DND-41 (cell line): ENCODE data around the gene BMP7.

ENCODE experiments used
- ATAC-seq: fragments of 200-7000 bp; cut with Tn5 transposase; 3 replicates; pipeline ENCODE4 v1.9.1; 2021; ENCODE audit warnings: low read depth; ENCODE audit not compliant: insufficient read depth
- DNase-seq: peaks from one replicate; pipeline ENCODE4 v3.0.0-alpha.2; 2020
- H2AFZ ChIP-seq: 2 replicates; pipeline ENCODE4 v1.6.0; 2012; ENCODE audit warnings: low read depth, low read length
- H3K27ac ChIP-seq: 2 replicates; pipeline ENCODE4 v1.5.1; 2012; ENCODE audit warnings: low read length, inconsistent platforms
- H3K27me3 ChIP-seq: fragments of 200-600 bp; sonication (generic); 2 replicates; pipeline ENCODE4 v1.6.0; 2012; ENCODE audit warnings: low read length, mild to moderate bottlenecking, inconsistent platforms; ENCODE audit not compliant: insufficient read depth, poor library complexity
- H3K36me3 ChIP-seq: 2 replicates; pipeline ENCODE4 v1.5.1; 2012; ENCODE audit warnings: low read length, inconsistent platforms; ENCODE audit not compliant: insufficient read depth
- H3K4me1 ChIP-seq: 2 replicates; pipeline ENCODE4 v1.5.1; 2012; ENCODE audit warnings: mild to moderate bottlenecking, low read length; ENCODE audit not compliant: insufficient read depth
- H3K4me2 ChIP-seq: 2 replicates; pipeline ENCODE4 v1.6.0; 2012; ENCODE audit warnings: mild to moderate bottlenecking, moderate library complexity, low read length, inconsistent platforms; ENCODE audit not compliant: insufficient read depth
- H3K4me3 ChIP-seq, 2 experiments: fragments of 200-600 bp in 1 of 2; shearing (Covaris generic) in 1 of 2; 2 replicates each; pipeline ENCODE4 v1.5.1; 2012 to 2016; ENCODE audit warnings: inconsistent platforms in 2 of 2, low read length in 2 of 2, mild to moderate bottlenecking in 2 of 2, low read depth in 1 of 2, moderate library complexity in 1 of 2
- H3K79me2 ChIP-seq: 2 replicates; pipeline ENCODE4 v1.6.0; 2012; ENCODE audit warnings: low read length, inconsistent platforms; ENCODE audit not compliant: insufficient read depth
- H3K9ac ChIP-seq: 2 replicates; pipeline ENCODE4 v1.6.0; 2012; ENCODE audit warnings: low read depth, mild to moderate bottlenecking, inconsistent platforms, low read length, moderate library complexity
- H3K9me3 ChIP-seq: 2 replicates; pipeline ENCODE4 v1.5.1; 2012; ENCODE audit warnings: low read length, moderate library complexity, mild to moderate bottlenecking, inconsistent platforms; ENCODE audit not compliant: insufficient read depth, severe bottlenecking
- H4K20me1 ChIP-seq: 2 replicates; pipeline ENCODE4 v1.6.0; 2012; ENCODE audit warnings: low read length; ENCODE audit not compliant: insufficient read depth
- EZH2 ChIP-seq: IDR thresholded peaks from 3 replicates; pipeline ENCODE4 v1.6.1; 2012; ENCODE audit warnings: borderline replicate concordance, low read depth, mild to moderate bottlenecking, moderate library complexity, low read length, inconsistent platforms; ENCODE audit not compliant: severe bottlenecking
- TF ChIP-seq, protein P1 (sequence below): IDR thresholded peaks from 2 replicates; pipeline ENCODE4 v1.5.1; 2012; ENCODE audit warnings: borderline replicate concordance, low read length, moderate library complexity, mild to moderate bottlenecking; ENCODE audit not compliant: poor library complexity, severe bottlenecking; ENCODE audit errors: extremely low read depth

BMP7 gene

DNA sequence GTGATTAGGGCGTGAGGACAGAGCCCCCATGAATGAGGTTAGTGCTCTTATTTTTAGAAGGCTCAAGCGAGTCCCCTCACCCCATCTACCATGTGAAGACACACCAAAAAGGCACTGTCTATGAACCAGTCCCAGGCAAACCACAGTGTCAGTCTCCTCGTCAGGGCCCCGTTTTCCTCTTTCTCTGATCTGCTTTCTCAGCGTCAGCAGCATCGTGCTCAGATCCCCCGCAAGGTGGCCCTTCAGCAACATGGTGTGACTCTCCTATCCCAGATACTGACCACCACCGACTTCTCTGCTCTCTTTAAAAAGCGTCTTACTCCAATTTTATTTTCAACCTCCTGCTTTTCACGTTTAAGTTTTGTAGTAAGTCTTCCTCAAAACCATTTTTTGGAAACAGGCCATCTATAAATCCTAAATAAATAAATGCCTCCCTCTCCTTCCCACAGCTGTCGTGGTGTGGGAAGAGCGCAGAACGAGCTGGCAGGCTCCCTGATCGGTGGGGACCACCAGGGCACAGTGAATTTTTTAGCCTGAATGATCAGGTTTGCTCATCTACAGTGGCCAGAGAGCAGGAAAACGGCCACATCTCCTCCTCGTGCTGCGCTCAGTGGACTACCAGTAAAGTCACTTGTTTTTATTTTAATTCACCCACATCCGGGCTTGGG, 113.1 kb downstream of the BMP7 start:
- H2AFZ ChIP-seq: no peak overlapping the region
- no peaks in the 10 kb centered on the region for H3K9me3 ChIP-seq
- H3K27me3 ChIP-seq: peaks cover 11% of the 10 kb centered on the region
- no peak overlapping the region for H3K4me2 ChIP-seq
- no peaks in the 10 kb centered on the region for H3K36me3 ChIP-seq
- ATAC-seq (no peak), DNase-seq (no peak)
- no peaks in the 10 kb centered on the region for H3K79me2 ChIP-seq
- no peaks in the 10 kb centered on the region for H4K20me1 ChIP-seq
- H3K4me3 ChIP-seq: no peak overlapping the region
- no peak overlapping the region for H3K9ac ChIP-seq
- no peak overlapping the region for H3K27ac ChIP-seq
- TF ChIP-seq EZH2: no peak
- TF ChIP-seq, protein P1, sequence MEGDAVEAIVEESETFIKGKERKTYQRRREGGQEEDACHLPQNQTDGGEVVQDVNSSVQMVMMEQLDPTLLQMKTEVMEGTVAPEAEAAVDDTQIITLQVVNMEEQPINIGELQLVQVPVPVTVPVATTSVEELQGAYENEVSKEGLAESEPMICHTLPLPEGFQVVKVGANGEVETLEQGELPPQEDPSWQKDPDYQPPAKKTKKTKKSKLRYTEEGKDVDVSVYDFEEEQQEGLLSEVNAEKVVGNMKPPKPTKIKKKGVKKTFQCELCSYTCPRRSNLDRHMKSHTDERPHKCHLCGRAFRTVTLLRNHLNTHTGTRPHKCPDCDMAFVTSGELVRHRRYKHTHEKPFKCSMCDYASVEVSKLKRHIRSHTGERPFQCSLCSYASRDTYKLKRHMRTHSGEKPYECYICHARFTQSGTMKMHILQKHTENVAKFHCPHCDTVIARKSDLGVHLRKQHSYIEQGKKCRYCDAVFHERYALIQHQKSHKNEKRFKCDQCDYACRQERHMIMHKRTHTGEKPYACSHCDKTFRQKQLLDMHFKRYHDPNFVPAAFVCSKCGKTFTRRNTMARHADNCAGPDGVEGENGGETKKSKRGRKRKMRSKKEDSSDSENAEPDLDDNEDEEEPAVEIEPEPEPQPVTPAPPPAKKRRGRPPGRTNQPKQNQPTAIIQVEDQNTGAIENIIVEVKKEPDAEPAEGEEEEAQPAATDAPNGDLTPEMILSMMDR: no peak
- no peaks in the 10 kb centered on the region for H3K4me1 ChIP-seq

DNA sequence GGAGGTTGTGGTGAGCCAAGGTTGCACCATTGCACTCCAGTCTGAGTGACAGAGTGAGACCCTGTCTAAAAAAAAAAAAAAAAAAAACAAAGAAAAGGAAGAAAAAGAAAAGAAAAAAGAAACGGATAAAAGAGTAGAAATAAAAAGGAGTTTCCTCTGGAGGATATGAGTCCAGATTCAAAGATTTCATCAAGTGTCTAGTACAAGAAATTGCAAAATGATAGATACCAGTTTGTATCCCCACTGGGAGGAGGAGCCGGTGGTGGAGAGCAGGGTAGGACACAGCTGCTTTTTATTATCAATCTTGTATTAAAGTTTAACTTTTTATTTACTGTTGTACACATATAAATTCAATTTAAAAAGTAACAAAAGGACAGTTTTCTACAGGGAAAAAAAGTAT, 113.9 kb downstream of the BMP7 start:
- no peak for TF ChIP-seq EZH2
- TF ChIP-seq, protein P1: no peak
- Histone ChIP-seq H3K9me3 (no peaks in the 10 kb centered on the region), H2AFZ (no peak overlapping the region), H4K20me1 (no peaks in the 10 kb centered on the region), H3K27ac (no peak overlapping the region), H3K36me3 (no peaks in the 10 kb centered on the region), H3K4me1 (no peaks in the 10 kb centered on the region), H3K4me3 (no peak overlapping the region), H3K9ac (no peak overlapping the region), H3K4me2 (no peak overlapping the region), H3K79me2 (no peaks in the 10 kb centered on the region), H3K27me3 (peaks cover 11% of the 10 kb centered on the region)
- DNase-seq: no peak
- ATAC-seq: no peak

DNA sequence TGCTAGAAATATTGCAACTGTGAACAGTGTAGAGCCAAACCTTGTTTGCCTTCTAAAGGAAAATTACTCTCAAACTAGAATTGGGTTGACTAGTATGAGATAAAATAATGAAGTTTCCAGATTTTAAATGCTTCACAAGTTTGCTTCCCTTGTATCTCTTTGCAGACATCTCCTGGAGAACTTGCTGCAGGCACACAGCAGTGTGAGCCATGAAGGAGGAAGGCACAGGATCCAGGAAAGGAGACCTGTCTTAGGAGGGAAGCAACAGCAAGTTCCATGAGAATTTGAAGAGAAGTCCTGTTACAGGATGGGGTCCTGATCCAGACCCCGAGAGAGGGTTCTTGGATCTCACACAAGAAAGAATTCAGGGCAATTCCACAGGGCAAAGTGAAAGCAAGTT, 115.9 kb downstream of the BMP7 start:
- no peak overlapping the region for H3K9ac ChIP-seq
- no peak for DNase-seq
- no peaks in the 10 kb centered on the region for H4K20me1 ChIP-seq
- H3K79me2 ChIP-seq: no peaks in the 10 kb centered on the region
- H3K36me3 ChIP-seq: no peaks in the 10 kb centered on the region
- H3K4me2 ChIP-seq: no peak overlapping the region
- TF ChIP-seq EZH2: no peak
- TF ChIP-seq, protein P1: no peak
- no peak overlapping the region for H3K4me3 ChIP-seq
- H3K27me3 ChIP-seq: peaks cover 8% of the 10 kb centered on the region
- ATAC-seq: no peak
- H3K4me1 ChIP-seq: no peaks in the 10 kb centered on the region
- H3K27ac ChIP-seq: no peak overlapping the region
- H2AFZ ChIP-seq: no peak overlapping the region
- no peaks in the 10 kb centered on the region for H3K9me3 ChIP-seq

DNA sequence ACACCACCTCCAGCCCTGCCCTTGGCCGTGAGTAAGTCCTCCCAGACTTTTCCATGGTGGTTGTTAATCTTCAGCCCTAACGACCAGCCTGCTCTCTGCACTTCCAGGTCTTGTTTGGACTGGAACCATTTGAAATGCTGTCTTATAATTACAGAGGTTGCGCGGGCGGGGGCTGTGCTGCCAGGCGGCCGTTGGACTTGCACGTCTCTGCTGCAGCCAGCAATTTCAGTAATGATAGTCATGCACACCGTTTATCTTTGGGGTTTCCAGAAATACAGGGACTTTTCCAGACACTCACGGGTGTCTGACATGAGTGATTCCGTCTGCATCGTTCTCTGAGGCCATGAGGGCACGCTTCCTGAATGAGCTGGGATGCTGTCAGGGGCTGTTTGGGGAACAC, 118.2 kb downstream of the BMP7 start:
- TF ChIP-seq EZH2: no peak
- TF ChIP-seq, protein P1: no peak
- DNase-seq (no peak), ATAC-seq (no peak)
- no peak overlapping the region for H3K27ac ChIP-seq
- H3K4me2 ChIP-seq: no peak overlapping the region
- H2AFZ ChIP-seq: no peak overlapping the region
- no peaks in the 10 kb centered on the region for H3K36me3 ChIP-seq
- H3K79me2 ChIP-seq: no peaks in the 10 kb centered on the region
- no peaks in the 10 kb centered on the region for H4K20me1 ChIP-seq
- H3K9me3 ChIP-seq: no peaks in the 10 kb centered on the region
- H3K27me3 ChIP-seq: peaks cover 13% of the 10 kb centered on the region
- H3K4me3 ChIP-seq: no peak overlapping the region
- no peaks in the 10 kb centered on the region for H3K4me1 ChIP-seq
- H3K9ac ChIP-seq: no peak overlapping the region
